ENCODE results near the gene TMEM203. TPM values are rescaled to one million over a fixed set of nuclear protein-coding genes. Genes with fewer than 3 reads are reported as not detected.
A peak's percentile ranks its signal among the peaks of the same experiment; 100 is the strongest.

TMEM203 gene
- polyA plus RNA-seq, 1 donor from 2014 or later = 61.1 TPM

- H4K20me1 ChIP-seq (ENCODE audit: insufficient read depth) = no peaks in the 10 kb centered on the region
- peak within 1 kb of the TSS; percentile 76 for H3K27ac ChIP-seq (ENCODE audit: low read length)
- no peaks in the 10 kb centered on the region for H3K9me2 ChIP-seq (ENCODE audit: insufficient read depth, low read length)
- H3K36me3 ChIP-seq (ENCODE audit: insufficient read depth, low read length) = no peaks in the 10 kb centered on the region
- no peaks in the 10 kb centered on the region for H3F3A ChIP-seq (ENCODE audit: insufficient read depth, low read length, poor library complexity, severe bottlenecking)
- TF ChIP-seq RAD21 (conservative IDR thresholded peaks at IDR 0.05) (peak; percentile 27), TAF1 (IDR thresholded peaks at IDR 0.05; ENCODE audit: low read depth) (peak; percentile 44), POLR2AphosphoS5 (IDR thresholded peaks at IDR 0.05) (no peak), SMC3 (conservative IDR thresholded peaks at IDR 0.05; ENCODE audit: poor library complexity) (peak; percentile 51), EZH2 (IDR thresholded peaks at IDR 0.05; ENCODE audit: borderline replicate concordance, insufficient read depth, low read length, poor library complexity, severe bottlenecking) (no peak), MXI1 (conservative IDR thresholded peaks at IDR 0.05; ENCODE audit: poor library complexity, severe bottlenecking) (peak; percentile 93), CTCF (IDR thresholded peaks at IDR 0.05; ENCODE audit: poor library complexity, severe bottlenecking) (peak; percentile 46), EP300 (conservative IDR thresholded peaks at IDR 0.05; ENCODE audit: poor library complexity, severe bottlenecking) (peak; percentile 79), REST (IDR thresholded peaks at IDR 0.05; ENCODE audit: borderline replicate concordance) (peak; percentile 66)
- no peaks in the 10 kb centered on the region for H3K9me3 ChIP-seq (ENCODE audit: low read length)
- H3K27me3 ChIP-seq (ENCODE audit: insufficient read depth, low read depth, low read length) = no peaks in the 10 kb centered on the region
- peak within 1 kb of the TSS; percentile 95 for H3K4me2 ChIP-seq (ENCODE audit: low read length)
- peak within 1 kb of the TSS; percentile 98 for H3K4me3 ChIP-seq (ENCODE audit: low read length)
- peaks cover 14% of the 10 kb centered on the region for H3K79me2 ChIP-seq (replicated peaks; ENCODE audit: insufficient read depth, low read length)
- peak within 1 kb of the TSS; percentile 69 for H2AFZ ChIP-seq (ENCODE audit: low read depth, low read length)
- H3K9ac ChIP-seq (ENCODE audit: low read length) = peak within 1 kb of the TSS; percentile 85
These were observed 16.8 kb downstream of the TMEM203 start, which contains the start of the genes ANAPC2 and SSNA1 for GRCh38 chr9:137188490-137189296. Gene ANAPC2, minus strand, starts transcription at chr9:137188560. Its CDS starts 28 bp downstream, at chr9:137188532. Gene SSNA1, plus strand, starts transcription at chr9:137188676. Its CDS starts 51 bp downstream, at chr9:137188727.

GRCh38 chr9:137188086-137188489 is 17.4 kb downstream of the TMEM203 start:
- peak overlapping the region; percentile 95 for H3K4me2 ChIP-seq (ENCODE audit: low read length)
- no peaks in the 10 kb centered on the region for H3K9me3 ChIP-seq (ENCODE audit: low read length)
- H3K27me3 ChIP-seq (ENCODE audit: insufficient read depth, low read depth, low read length) = no peaks in the 10 kb centered on the region
- no peaks in the 10 kb centered on the region for H3K9me2 ChIP-seq (ENCODE audit: insufficient read depth, low read length)
- H3K4me3 ChIP-seq (ENCODE audit: low read length) = peak overlapping the region; percentile 98
- TF ChIP-seq RAD21 (conservative IDR thresholded peaks at IDR 0.05) (no peak), TAF1 (IDR thresholded peaks at IDR 0.05; ENCODE audit: low read depth) (no peak), POLR2AphosphoS5 (IDR thresholded peaks at IDR 0.05) (no peak)
- H4K20me1 ChIP-seq (ENCODE audit: insufficient read depth) = no peaks in the 10 kb centered on the region
- H3K36me3 ChIP-seq (ENCODE audit: insufficient read depth, low read length) = no peaks in the 10 kb centered on the region
- H3F3A ChIP-seq (ENCODE audit: insufficient read depth, low read length, poor library complexity, severe bottlenecking) = no peaks in the 10 kb centered on the region
- H3K79me2 ChIP-seq (replicated peaks; ENCODE audit: insufficient read depth, low read length) = peaks cover 14% of the 10 kb centered on the region
- peak overlapping the region; percentile 69 for H2AFZ ChIP-seq (ENCODE audit: low read depth, low read length)
- H3K9ac ChIP-seq (ENCODE audit: low read length) = peak overlapping the region; percentile 85
- H3K27ac ChIP-seq (ENCODE audit: low read length) = peak overlapping the region; percentile 76
